Endothelial cell of umbilical vein (primary cell): ENCODE results near the gene TP53.

Experiments
- JUN ChIP-seq: IDR thresholded peaks from 2 replicates; pipeline ENCODE4 v1.6.1; 2011; ENCODE audit warnings: borderline replicate concordance, low read depth; ENCODE audit not compliant: insufficient read length, insufficient read depth
- POLR2A ChIP-seq: IDR thresholded peaks from 2 replicates; pipeline ENCODE4 v1.6.1; 2012; ENCODE audit warnings: low read depth, mild to moderate bottlenecking, control low read depth, low read length
- POLR2AphosphoS5 ChIP-seq: IDR thresholded peaks from 2 replicates; pipeline ENCODE4 v1.6.1; 2012; ENCODE audit warnings: low read depth, mild to moderate bottlenecking, control low read depth, low read length, moderate library complexity; ENCODE audit not compliant: insufficient read depth
- TF ChIP-seq, protein P1 (sequence below): IDR thresholded peaks from 2 replicates; pipeline ENCODE4 v1.6.1; 2011; ENCODE audit not compliant: insufficient read depth, insufficient read length
- TF ChIP-seq, protein P2 (sequence below), 2 donors: IDR thresholded peaks; 1 replicate in 1 of 2; 2 replicates in 1 of 2; pipeline ENCODE4 v1.5.1; 2011; ENCODE audit warnings: low read length in 2 of 2, mild to moderate bottlenecking in 2 of 2, moderate library complexity in 2 of 2, control low read depth in 1 of 2, inconsistent platforms in 1 of 2, low read depth in 1 of 2; ENCODE audit not compliant: insufficient read depth in 1 of 2; ENCODE audit errors: extremely low read depth in 1 of 2

- TF ChIP-seq, protein P1, sequence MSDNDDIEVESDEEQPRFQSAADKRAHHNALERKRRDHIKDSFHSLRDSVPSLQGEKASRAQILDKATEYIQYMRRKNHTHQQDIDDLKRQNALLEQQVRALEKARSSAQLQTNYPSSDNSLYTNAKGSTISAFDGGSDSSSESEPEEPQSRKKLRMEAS, result no peak
- TF ChIP-seq, protein P2, sequence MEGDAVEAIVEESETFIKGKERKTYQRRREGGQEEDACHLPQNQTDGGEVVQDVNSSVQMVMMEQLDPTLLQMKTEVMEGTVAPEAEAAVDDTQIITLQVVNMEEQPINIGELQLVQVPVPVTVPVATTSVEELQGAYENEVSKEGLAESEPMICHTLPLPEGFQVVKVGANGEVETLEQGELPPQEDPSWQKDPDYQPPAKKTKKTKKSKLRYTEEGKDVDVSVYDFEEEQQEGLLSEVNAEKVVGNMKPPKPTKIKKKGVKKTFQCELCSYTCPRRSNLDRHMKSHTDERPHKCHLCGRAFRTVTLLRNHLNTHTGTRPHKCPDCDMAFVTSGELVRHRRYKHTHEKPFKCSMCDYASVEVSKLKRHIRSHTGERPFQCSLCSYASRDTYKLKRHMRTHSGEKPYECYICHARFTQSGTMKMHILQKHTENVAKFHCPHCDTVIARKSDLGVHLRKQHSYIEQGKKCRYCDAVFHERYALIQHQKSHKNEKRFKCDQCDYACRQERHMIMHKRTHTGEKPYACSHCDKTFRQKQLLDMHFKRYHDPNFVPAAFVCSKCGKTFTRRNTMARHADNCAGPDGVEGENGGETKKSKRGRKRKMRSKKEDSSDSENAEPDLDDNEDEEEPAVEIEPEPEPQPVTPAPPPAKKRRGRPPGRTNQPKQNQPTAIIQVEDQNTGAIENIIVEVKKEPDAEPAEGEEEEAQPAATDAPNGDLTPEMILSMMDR (IDR thresholded peaks at IDR 0.05; ENCODE audit: extremely low read depth in 1 of 2, insufficient read depth in 1 of 2, low read depth in 1 of 2, low read length in 2 of 2), result no peak
- TF ChIP-seq POLR2A (no peak), POLR2AphosphoS5 (no peak), JUN (no peak)
Observed at GRCh38 chr17:7707446-7707845, 20.2 kb upstream of the TP53 start.
